Right kidney (tissue), 1 donor: ENCODE data around the gene TARS3.

Experiments
- DNase-seq: peaks from one replicate; pipeline ENCODE4 v3.0.0-alpha.2; 2016

TARS3 gene

GRCh38 chr15:101623367-101624304, 100.6 kb downstream of the TARS3 start:
- no peak for DNase-seq

- DNase-seq = no peak
Measured at GRCh38 chr15:101621961-101622360, 102.3 kb downstream of the TARS3 start.

- DNase-seq = no peak
Measured at GRCh38 chr15:101620671-101621070, 103.6 kb downstream of the TARS3 start.

GRCh38 chr15:101619615-101619865, 104.7 kb downstream of the TARS3 start:
- no peak for DNase-seq

- DNase-seq = no peak
Measured at GRCh38 chr15:101618851-101619614, 105.2 kb downstream of the TARS3 start.

- no peak for DNase-seq
Measured at GRCh38 chr15:101618076-101618475, 106.2 kb downstream of the TARS3 start.

GRCh38 chr15:101617390-101617965, 106.8 kb downstream of the TARS3 start:
- no peak for DNase-seq

- DNase-seq = peak; percentile 79
Measured at GRCh38 chr15:101615986-101616848, 108.1 kb downstream of the TARS3 start.

- DNase-seq = no peak
Measured at GRCh38 chr15:101615414-101615985, 108.8 kb downstream of the TARS3 start.

- no peak for DNase-seq
Measured at GRCh38 chr15:101614761-101615160, 109.5 kb downstream of the TARS3 start.

GRCh38 chr15:101614001-101614585, 110.2 kb downstream of the TARS3 start:
- DNase-seq = peak; percentile 35

GRCh38 chr15:101613130-101614000, 110.9 kb downstream of the TARS3 start:
- DNase-seq = peak; percentile 58

GRCh38 chr15:101612676-101613075, 111.6 kb downstream of the TARS3 start:
- DNase-seq = no peak

GRCh38 chr15:101611580-101612299, 112.5 kb downstream of the TARS3 start:
- DNase-seq = no peak

GRCh38 chr15:101611007-101611406, 113.3 kb downstream of the TARS3 start:
- no peak for DNase-seq

- no peak for DNase-seq
Measured at GRCh38 chr15:101610611-101611000, 113.7 kb downstream of the TARS3 start.

- DNase-seq = no peak
Measured at GRCh38 chr15:101609742-101610610, 114.3 kb downstream of the TARS3 start.

- DNase-seq = no peak
Measured at GRCh38 chr15:101608201-101608600, 116.1 kb downstream of the TARS3 start.

GRCh38 chr15:101607108-101607507, 117.2 kb downstream of the TARS3 start:
- no peak for DNase-seq
